Calu3 (cell line): ENCODE results near the gene LGR4. TPM values are rescaled to one million over a fixed set of nuclear protein-coding genes. Genes with fewer than 3 reads are reported as not detected.

Experiments used
- BruUV-seq: library from RNA; stranded (reverse); fragments of 400-500 nt; replicated peaks from 2 replicates; lab custom pipeline; 2021; lab: Mats Ljungman, UMichigan
- CTCF ChIA-PET: fragments of 300-600 bp; sonication (Branson Sonifier 250); formaldehyde crosslinking; loops from one replicate; lab custom pipeline; 2022; ENCODE audit warnings: antibody characterized with exemption; lab: Charles Lee
- DNase-seq: peaks from one replicate; pipeline ENCODE4 v3.0.0; 2022
- H3K27ac Mint-ChIP-seq: one replicate; pipeline ENCODE4 v1.8.0; 2022; ENCODE audit warnings: mixed read lengths; ENCODE audit not compliant: unreplicated experiment
- H3K27me3 Mint-ChIP-seq: one replicate; pipeline ENCODE4 v1.8.0; 2022; ENCODE audit warnings: mixed read lengths; ENCODE audit not compliant: unreplicated experiment
- H3K36me3 Mint-ChIP-seq: one replicate; pipeline ENCODE4 v1.8.0; 2022; ENCODE audit warnings: mild to moderate bottlenecking, moderate library complexity, mixed read lengths; ENCODE audit not compliant: insufficient read depth, unreplicated experiment
- H3K4me1 Mint-ChIP-seq: one replicate; pipeline ENCODE4 v1.8.0; 2022; ENCODE audit warnings: mild to moderate bottlenecking, low read depth, mixed read lengths; ENCODE audit not compliant: unreplicated experiment
- H3K4me3 Mint-ChIP-seq: one replicate; pipeline ENCODE4 v1.8.0; 2022; ENCODE audit warnings: mild to moderate bottlenecking, low read depth, moderate library complexity, mixed read lengths; ENCODE audit not compliant: unreplicated experiment
- H3K9me3 Mint-ChIP-seq: one replicate; pipeline ENCODE4 v1.8.0; 2022; ENCODE audit warnings: low read depth, mixed read lengths; ENCODE audit not compliant: unreplicated experiment
- CTCF ChIP-seq: fragments of 200-600 bp; IDR thresholded peaks from one replicate; pipeline ENCODE4 v1.8.0; 2022; ENCODE audit warnings: antibody characterized with exemption; ENCODE audit not compliant: unreplicated experiment
- intact Hi-C: fragments of 100-400 bp; cut with micrococcal nuclease; formaldehyde crosslinking; loops from one replicate; pipeline ENCODE4 v1.10.0; 2022; ENCODE audit not compliant: unreplicated experiment
- total RNA-seq: library from RNA; stranded (reverse); gene quantifications from 2 replicates; pipeline ENCODE4 v1.2.3, GENCODE V29; 2022

Gene LGR4
- total RNA-seq, 1 experiment from 2014 or later = 50.0 TPM

GRCh38 chr11:27458182-27458581 lies 14.4 kb downstream of the LGR4 start:
- Mint-ChIP-seq H3K27me3 (no peaks in the 10 kb centered on the region), H3K36me3 (no peaks in the 10 kb centered on the region), H3K4me3 (no peak overlapping the region), H3K4me1 (peaks cover 51% of the 10 kb centered on the region), H3K27ac (no peak overlapping the region), H3K9me3 (no peaks in the 10 kb centered on the region)
- TF ChIP-seq CTCF = no peak
- intact Hi-C loops = loop anchor here (5.0 kb wide), 1 partner anchor 36 kb away; no protein-coding TSS in a partner anchor
- DNase-seq = no peak
- CTCF ChIA-PET = no interaction called here
- no TSS peak for BruUV-seq

- no TSS peak for BruUV-seq
- CTCF ChIA-PET = no interaction called here
- H3K27me3 Mint-ChIP-seq = no peaks in the 10 kb centered on the region
- DNase-seq = no peak
- H3K36me3 Mint-ChIP-seq = no peaks in the 10 kb centered on the region
- peak overlapping the region; percentile 84 for H3K27ac Mint-ChIP-seq
- H3K4me3 Mint-ChIP-seq = peak overlapping the region; percentile 36
- peaks cover 61% of the 10 kb centered on the region for H3K4me1 Mint-ChIP-seq
- intact Hi-C loops = loop anchor here (5.0 kb wide), 1 partner anchor 35 kb away; no protein-coding TSS in a partner anchor
- TF ChIP-seq CTCF = no peak
- no peaks in the 10 kb centered on the region for H3K9me3 Mint-ChIP-seq
These were observed 15.7 kb downstream of the LGR4 start for GRCh38 chr11:27456795-27457329.

GRCh38 chr11:27456140-27456794 lies 16.3 kb downstream of the LGR4 start:
- BruUV-seq = no TSS peak
- H3K36me3 Mint-ChIP-seq = no peaks in the 10 kb centered on the region
- CTCF ChIA-PET = interaction anchor here (1.0 to 1.9 kb wide), 6 partner anchors 8 to 160 kb away, joined by 3 to 9 read pairs (median 5); no protein-coding TSS in a partner anchor

GRCh38 chr11:27455667-27456066 lies 16.9 kb downstream of the LGR4 start:
- H3K9me3 Mint-ChIP-seq = no peaks in the 10 kb centered on the region
- H3K27me3 Mint-ChIP-seq = no peaks in the 10 kb centered on the region
- no peak for DNase-seq
- no TSS peak for BruUV-seq
- H3K4me3 Mint-ChIP-seq = peak overlapping the region; percentile 36
- intact Hi-C loops = loop anchor here (5.0 kb wide), 1 partner anchor 33 kb away; no protein-coding TSS in a partner anchor
- CTCF ChIA-PET = interaction anchor here (1.0 to 1.9 kb wide), 6 partner anchors 9 to 160 kb away, joined by 3 to 9 read pairs (median 5); no protein-coding TSS in a partner anchor
- H3K4me1 Mint-ChIP-seq = peaks cover 69% of the 10 kb centered on the region
- TF ChIP-seq CTCF = no peak
- H3K27ac Mint-ChIP-seq = peak overlapping the region; percentile 84
- H3K36me3 Mint-ChIP-seq = no peaks in the 10 kb centered on the region

More at GRCh38 chr11:27456140-27456794, 16.3 kb downstream of the LGR4 start:
- Mint-ChIP-seq H3K27me3 (no peaks in the 10 kb centered on the region), H3K4me3 (peak overlapping the region; percentile 36), H3K4me1 (peaks cover 67% of the 10 kb centered on the region), H3K9me3 (no peaks in the 10 kb centered on the region), H3K27ac (peak overlapping the region; percentile 84)
- intact Hi-C loops = loop anchor here (5.0 kb wide), 1 partner anchor 34 kb away; no protein-coding TSS in a partner anchor
- no peak for DNase-seq
- TF ChIP-seq CTCF = no peak
